DOHH2 (cell line): Measurements from ENCODE around the gene METTL26.

Source experiments
- EZH2phosphoT487 ChIP-seq: fragments of 200-600 bp; sonication (generic); IDR thresholded peaks from 2 replicates; pipeline ENCODE4 v1.6.1; 2017; ENCODE audit warnings: borderline replicate concordance, mild to moderate bottlenecking, antibody characterized with exemption, low read length, moderate library complexity, mixed read lengths
- TF ChIP-seq, protein P1 (sequence below): fragments of 200-600 bp; sonication (generic); IDR thresholded peaks from one replicate; pipeline ENCODE4 v1.5.1; 2014; ENCODE audit warnings: antibody characterized with exemption, mild to moderate bottlenecking, low read depth, low read length; ENCODE audit not compliant: poor library complexity, severe bottlenecking

GRCh38 chr16:680625-680945 lies 44.5 kb upstream of the METTL26 start:
- TF ChIP-seq, protein P1, sequence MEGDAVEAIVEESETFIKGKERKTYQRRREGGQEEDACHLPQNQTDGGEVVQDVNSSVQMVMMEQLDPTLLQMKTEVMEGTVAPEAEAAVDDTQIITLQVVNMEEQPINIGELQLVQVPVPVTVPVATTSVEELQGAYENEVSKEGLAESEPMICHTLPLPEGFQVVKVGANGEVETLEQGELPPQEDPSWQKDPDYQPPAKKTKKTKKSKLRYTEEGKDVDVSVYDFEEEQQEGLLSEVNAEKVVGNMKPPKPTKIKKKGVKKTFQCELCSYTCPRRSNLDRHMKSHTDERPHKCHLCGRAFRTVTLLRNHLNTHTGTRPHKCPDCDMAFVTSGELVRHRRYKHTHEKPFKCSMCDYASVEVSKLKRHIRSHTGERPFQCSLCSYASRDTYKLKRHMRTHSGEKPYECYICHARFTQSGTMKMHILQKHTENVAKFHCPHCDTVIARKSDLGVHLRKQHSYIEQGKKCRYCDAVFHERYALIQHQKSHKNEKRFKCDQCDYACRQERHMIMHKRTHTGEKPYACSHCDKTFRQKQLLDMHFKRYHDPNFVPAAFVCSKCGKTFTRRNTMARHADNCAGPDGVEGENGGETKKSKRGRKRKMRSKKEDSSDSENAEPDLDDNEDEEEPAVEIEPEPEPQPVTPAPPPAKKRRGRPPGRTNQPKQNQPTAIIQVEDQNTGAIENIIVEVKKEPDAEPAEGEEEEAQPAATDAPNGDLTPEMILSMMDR: no peak
- TF ChIP-seq EZH2phosphoT487: no peak
